Astrocyte (in vitro differentiated cells and primary cell): ENCODE data around the gene NRARP. TPM values are rescaled to one million over a fixed set of nuclear protein-coding genes. Genes with fewer than 3 reads are reported as not detected.
A peak's percentile ranks its signal among the peaks of the same experiment; 100 is the strongest.

Source experiments
- DNase-seq: peaks from one replicate; pipeline ENCODE4 v3.0.0-alpha.2; 2010; ENCODE audit warnings: low read depth
- FAIRE-seq: peaks from 2 replicates; lab custom pipeline; 2011; peaks lifted over from hg19 to GRCh38; lab: Jason Lieb, UNC
- H2AFZ ChIP-seq: 2 replicates; pipeline ENCODE4 v1.6.0; 2012; ENCODE audit warnings: low read depth, low read length, inconsistent platforms
- H3K27ac ChIP-seq: 2 replicates; pipeline ENCODE4 v1.5.1; 2011; ENCODE audit warnings: low read depth, low read length, inconsistent platforms
- H3K27me3 ChIP-seq: 2 replicates; pipeline ENCODE4 v1.6.0; 2011; ENCODE audit warnings: low read length, inconsistent platforms; ENCODE audit not compliant: insufficient read depth
- H3K36me3 ChIP-seq: 2 replicates; pipeline ENCODE4 v1.5.1; 2011; ENCODE audit warnings: low read length, inconsistent platforms; ENCODE audit not compliant: insufficient read depth
- H3K4me1 ChIP-seq: 2 replicates; pipeline ENCODE4 v1.5.1; 2011; ENCODE audit warnings: low read length, inconsistent platforms; ENCODE audit not compliant: insufficient read depth
- H3K4me2 ChIP-seq: 2 replicates; pipeline ENCODE4 v1.6.0; 2012; ENCODE audit warnings: low read length, inconsistent platforms
- H3K4me3 ChIP-seq: 2 replicates; pipeline ENCODE4 v1.5.1; 2011; ENCODE audit warnings: low read depth, mild to moderate bottlenecking, low read length, inconsistent platforms; ENCODE audit not compliant: insufficient read depth
- H3K79me2 ChIP-seq: 2 replicates; pipeline ENCODE4 v1.6.0; 2012; ENCODE audit warnings: mild to moderate bottlenecking, low read length, inconsistent platforms; ENCODE audit not compliant: insufficient read depth
- H3K9ac ChIP-seq: 2 replicates; pipeline ENCODE4 v1.6.0; 2012; ENCODE audit warnings: mild to moderate bottlenecking, low read length, inconsistent platforms
- H3K9me3 ChIP-seq: 2 replicates; pipeline ENCODE4 v1.5.1; 2012; ENCODE audit warnings: low read depth, mild to moderate bottlenecking, low read length, inconsistent platforms; ENCODE audit not compliant: insufficient read depth
- H4K20me1 ChIP-seq: 2 replicates; pipeline ENCODE4 v1.6.0; 2012; ENCODE audit warnings: low read length, inconsistent platforms; ENCODE audit not compliant: insufficient read depth
- H3K27ac Mint-ChIP-seq: one replicate; pipeline ENCODE4 v1.8.0; 2021; ENCODE audit warnings: mild to moderate bottlenecking, mixed read lengths; ENCODE audit not compliant: unreplicated experiment
- H3K27me3 Mint-ChIP-seq: one replicate; pipeline ENCODE4 v1.8.0; 2021; ENCODE audit warnings: low read depth, mixed read lengths; ENCODE audit not compliant: unreplicated experiment
- H3K36me3 Mint-ChIP-seq: one replicate; pipeline ENCODE4 v1.8.0; 2021; ENCODE audit warnings: low read depth, mixed read lengths; ENCODE audit not compliant: unreplicated experiment
- H3K4me1 Mint-ChIP-seq: one replicate; pipeline ENCODE4 v1.8.0; 2021; ENCODE audit warnings: low read depth, mixed read lengths; ENCODE audit not compliant: unreplicated experiment
- H3K4me3 Mint-ChIP-seq: one replicate; pipeline ENCODE4 v1.8.0; 2021; ENCODE audit warnings: mild to moderate bottlenecking, moderate library complexity, mixed read lengths; ENCODE audit not compliant: unreplicated experiment
- H3K9me3 Mint-ChIP-seq: one replicate; pipeline ENCODE4 v1.8.0; 2021; ENCODE audit warnings: mild to moderate bottlenecking, mixed read lengths; ENCODE audit not compliant: unreplicated experiment
- EZH2 ChIP-seq: IDR thresholded peaks from 2 replicates; pipeline ENCODE4 v1.6.1; 2012; ENCODE audit warnings: mild to moderate bottlenecking, low read length, inconsistent platforms; ENCODE audit not compliant: insufficient read depth
- total RNA-seq: library from RNA; stranded (reverse); gene quantifications from 2 replicates; pipeline ENCODE4 v1.2.1, GENCODE V29; 2021
- TF ChIP-seq, protein P1 (sequence below): IDR thresholded peaks from 2 replicates; pipeline ENCODE4 v1.5.1; 2011; ENCODE audit warnings: low read depth, mild to moderate bottlenecking, inconsistent platforms, low read length, moderate library complexity; ENCODE audit not compliant: insufficient read depth

The NRARP gene
- total RNA-seq, 1 donor from 2014 or later = 7.3 TPM

DNA sequence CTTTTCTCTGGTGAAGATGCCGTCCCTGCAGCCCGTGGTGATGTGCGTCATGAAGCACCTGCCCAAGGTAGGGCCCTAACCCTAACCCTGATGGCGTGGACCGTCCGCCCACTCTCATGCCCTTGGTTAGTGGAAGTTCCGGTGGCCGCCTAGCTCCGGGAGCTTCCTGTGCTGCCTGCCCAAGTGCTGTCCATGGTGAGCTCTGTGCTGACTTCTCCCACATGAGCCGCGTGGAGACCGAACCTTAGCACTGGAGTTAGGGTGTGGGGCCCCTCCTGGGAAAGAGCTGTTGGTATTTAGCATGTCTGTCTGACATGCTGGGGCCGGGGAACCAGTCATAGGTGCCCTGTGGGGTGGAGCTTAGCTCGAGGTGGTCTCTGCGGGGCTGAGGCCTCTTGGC lies 45.7 kb downstream of the NRARP start:
- TF ChIP-seq, protein P1, sequence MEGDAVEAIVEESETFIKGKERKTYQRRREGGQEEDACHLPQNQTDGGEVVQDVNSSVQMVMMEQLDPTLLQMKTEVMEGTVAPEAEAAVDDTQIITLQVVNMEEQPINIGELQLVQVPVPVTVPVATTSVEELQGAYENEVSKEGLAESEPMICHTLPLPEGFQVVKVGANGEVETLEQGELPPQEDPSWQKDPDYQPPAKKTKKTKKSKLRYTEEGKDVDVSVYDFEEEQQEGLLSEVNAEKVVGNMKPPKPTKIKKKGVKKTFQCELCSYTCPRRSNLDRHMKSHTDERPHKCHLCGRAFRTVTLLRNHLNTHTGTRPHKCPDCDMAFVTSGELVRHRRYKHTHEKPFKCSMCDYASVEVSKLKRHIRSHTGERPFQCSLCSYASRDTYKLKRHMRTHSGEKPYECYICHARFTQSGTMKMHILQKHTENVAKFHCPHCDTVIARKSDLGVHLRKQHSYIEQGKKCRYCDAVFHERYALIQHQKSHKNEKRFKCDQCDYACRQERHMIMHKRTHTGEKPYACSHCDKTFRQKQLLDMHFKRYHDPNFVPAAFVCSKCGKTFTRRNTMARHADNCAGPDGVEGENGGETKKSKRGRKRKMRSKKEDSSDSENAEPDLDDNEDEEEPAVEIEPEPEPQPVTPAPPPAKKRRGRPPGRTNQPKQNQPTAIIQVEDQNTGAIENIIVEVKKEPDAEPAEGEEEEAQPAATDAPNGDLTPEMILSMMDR = no peak
- no peak for TF ChIP-seq EZH2
- DNase-seq (no peak), FAIRE-seq (no peak)
- Histone ChIP-seq H3K27me3 (no peaks in the 10 kb centered on the region), H3K9me3 (no peaks in the 10 kb centered on the region), H3K4me2 (peak overlapping the region; percentile 99), H3K36me3 (peaks cover 4% of the 10 kb centered on the region), H2AFZ (no peak overlapping the region), H3K4me3 (peak overlapping the region; percentile 97), H4K20me1 (peaks cover 23% of the 10 kb centered on the region), H3K79me2 (peaks cover 37% of the 10 kb centered on the region), H3K4me1 (peaks cover 22% of the 10 kb centered on the region), H3K9ac (peak overlapping the region; percentile 88), H3K27ac (no peak overlapping the region)
- H3K4me3 Mint-ChIP-seq = peak overlapping the region; percentile 90
- peaks cover 4% of the 10 kb centered on the region for H3K4me1 Mint-ChIP-seq
- peak overlapping the region; percentile 53 for H3K27ac Mint-ChIP-seq
- no peaks in the 10 kb centered on the region for H3K9me3 Mint-ChIP-seq
- H3K36me3 Mint-ChIP-seq = no peaks in the 10 kb centered on the region
- H3K27me3 Mint-ChIP-seq = peaks cover 2% of the 10 kb centered on the region

DNA sequence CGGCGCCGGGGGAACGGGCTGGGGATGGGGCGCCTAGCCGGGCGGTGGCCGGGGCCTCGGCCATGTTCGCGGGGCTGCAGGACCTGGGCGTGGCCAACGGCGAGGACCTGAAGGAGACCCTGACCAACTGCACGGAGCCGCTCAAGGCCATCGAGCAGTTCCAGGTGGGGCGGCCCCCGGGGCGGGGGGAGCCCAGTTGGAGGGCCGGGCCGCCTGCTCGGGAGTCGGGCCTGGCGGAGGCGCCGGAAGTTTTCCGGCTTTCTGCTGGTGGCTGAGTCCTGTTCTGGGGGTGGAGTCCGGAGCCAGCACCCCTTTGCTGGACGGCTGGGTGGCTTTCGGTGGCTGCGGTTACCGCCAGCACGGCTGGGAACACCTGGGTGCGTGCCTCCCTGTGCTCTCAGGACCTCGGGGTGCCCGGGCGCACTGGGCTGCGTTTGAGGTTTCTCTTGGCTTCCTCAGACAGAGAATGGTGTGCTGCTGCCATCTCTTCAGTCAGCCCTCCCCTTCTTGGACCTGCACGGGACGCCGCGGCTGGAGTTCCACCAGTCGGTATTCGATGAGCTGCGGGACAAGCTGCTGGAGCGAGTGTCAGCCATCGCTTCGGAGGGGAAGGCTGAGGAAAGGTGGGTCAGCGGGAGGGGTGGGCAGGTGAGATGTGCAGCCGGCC lies 46.5 kb downstream of the NRARP start:
- no peak for FAIRE-seq
- no peak for TF ChIP-seq EZH2
- TF ChIP-seq, protein P1 = no peak
- Mint-ChIP-seq H3K27ac (no peak overlapping the region), H3K9me3 (no peaks in the 10 kb centered on the region), H3K27me3 (peaks cover 2% of the 10 kb centered on the region), H3K36me3 (no peaks in the 10 kb centered on the region), H3K4me1 (peaks cover 4% of the 10 kb centered on the region), H3K4me3 (peak overlapping the region; percentile 90)
- H3K27me3 ChIP-seq = no peaks in the 10 kb centered on the region
- peaks cover 22% of the 10 kb centered on the region for H3K4me1 ChIP-seq
- no peak for DNase-seq
- peak overlapping the region; percentile 56 for H2AFZ ChIP-seq
- peaks cover 23% of the 10 kb centered on the region for H4K20me1 ChIP-seq
- no peaks in the 10 kb centered on the region for H3K9me3 ChIP-seq
- peak overlapping the region; percentile 97 for H3K4me3 ChIP-seq
- peak overlapping the region; percentile 99 for H3K4me2 ChIP-seq
- H3K36me3 ChIP-seq = peaks cover 4% of the 10 kb centered on the region
- H3K9ac ChIP-seq = peak overlapping the region; percentile 88
- H3K27ac ChIP-seq = peak overlapping the region; percentile 50
- H3K79me2 ChIP-seq = peaks cover 37% of the 10 kb centered on the region
